Uterus (tissue), 4 donors: ENCODE data around the gene TUBB. TPM values are rescaled to one million over a fixed set of nuclear protein-coding genes. Genes with fewer than 3 reads are reported as not detected.

ENCODE experiments used
- DNase-seq, 2 donors: peaks; one replicate each; pipeline ENCODE4 v3.0.0-alpha.2; 2019 to 2020
- H3K27ac ChIP-seq, 2 donors: fragments of 200-600 bp; sonication (generic); 1 replicate in 1 of 2; 2 replicates in 1 of 2; pipeline ENCODE4 v1.5.1; 2016 to 2018
- H3K27me3 ChIP-seq, 2 donors: fragments of 200-600 bp; sonication (generic); one replicate each; pipeline ENCODE4 v1.5.1; 2018 to 2019; ENCODE audit warnings: control low read depth in 1 of 2
- H3K36me3 ChIP-seq, 2 donors: fragments of 200-600 bp; sonication (generic); one replicate each; pipeline ENCODE4 v1.5.1; 2019; ENCODE audit warnings: control low read depth in 1 of 2
- H3K4me1 ChIP-seq, 2 donors: fragments of 200-600 bp; sonication (generic); one replicate each; pipeline ENCODE4 v1.5.1; 2018 to 2019; ENCODE audit warnings: control low read depth in 1 of 2
- H3K4me3 ChIP-seq, 2 donors: fragments of 200-600 bp; sonication (generic); 1 replicate in 1 of 2; 2 replicates in 1 of 2; pipeline ENCODE4 v1.5.1; 2018 to 2019; ENCODE audit warnings: mild to moderate bottlenecking in 1 of 2
- H3K9me3 ChIP-seq, 2 donors: fragments of 200-600 bp; sonication (generic); one replicate each; pipeline ENCODE4 v1.5.1; 2019; ENCODE audit warnings: control low read depth in 1 of 2
- CTCF ChIP-seq, 4 experiments: fragments of 200-600 bp in 2 of 4; fragments of 450-650 bp in 2 of 4; sonication (generic) in 2 of 4; IDR thresholded peaks; one replicate each; pipeline ENCODE4 v1.5.1; 2016 to 2019; ENCODE audit warnings: antibody characterized with exemption in 4 of 4, mild to moderate bottlenecking in 2 of 4, moderate library complexity in 1 of 4
- POLR2A ChIP-seq, 2 donors: fragments of 450-650 bp; IDR thresholded peaks; one replicate each; pipeline ENCODE4 v1.6.1; 2016; ENCODE audit warnings: antibody characterized with exemption in 2 of 2, mild to moderate bottlenecking in 1 of 2, moderate library complexity in 1 of 2
- intact Hi-C: fragments of 100-400 bp; cut with DNase I; formaldehyde crosslinking; loops from one replicate; pipeline ENCODE4 v1.15.1; 2023; ENCODE audit warnings: low total_unique reads
- total RNA-seq, 4 donors: library from RNA; depleted of rRNA in 3 of 4; stranded (reverse); fragments of >200 nt in 3 of 4; gene quantifications; one replicate each; pipeline versions ENCODE4 v1.1.0 to v1.2.4, GENCODE V29; 2014 to 2023
- donor health status: DM: yes; HTN: yes; CAD: no.

Gene TUBB
- 100 to 1,000 TPM; 130 to 426 (median 290) TPM for total RNA-seq

GRCh38 chr6:30719791-30720737 lies at the start of gene TUBB:
Gene TUBB (plus strand): TSS chr6:30720352. CDS start chr6:30720507, 155 bp downstream.
- peak; percentile 96 to 97 for DNase-seq
- Histone ChIP-seq H3K27ac (peak within 1 kb of the TSS; percentile 91 to 97), H3K36me3 (no peaks in the 10 kb centered on the region), H3K9me3 (no peaks in the 10 kb centered on the region), H3K4me3 (peak within 1 kb of the TSS; percentile 59 to 69), H3K27me3 (no peaks in the 10 kb centered on the region), H3K4me1 (no peaks in the 10 kb centered on the region)
- peak in 2 of 4 experiments; percentile 8 to 43 for TF ChIP-seq CTCF (IDR thresholded peaks at IDR 0.05)
- TF ChIP-seq POLR2A (IDR thresholded peaks at IDR 0.05) = peak; percentile 83 to 93
- intact Hi-C loops = loop anchor here (2.0 kb wide), 1 partner anchor 33 kb away; the partner anchor contains the start of gene PPP1R18

GRCh38 chr6:30670760-30671527 lies 49.2 kb upstream of the TUBB start:
- Histone ChIP-seq H3K27ac (no peak overlapping the region), H3K4me1 (peaks cover 0 to 3% of the 10 kb centered on the region in 2 donors), H3K4me3 (no peak overlapping the region), H3K9me3 (no peaks in the 10 kb centered on the region), H3K27me3 (no peaks in the 10 kb centered on the region), H3K36me3 (no peaks in the 10 kb centered on the region)
- DNase-seq = no peak
- intact Hi-C loops = loop anchor here (5.0 to 10.0 kb wide), 2 partner anchors 44 to 214 kb away; partner anchors contain the start of genes ATAT1 and DDR1
- TF ChIP-seq CTCF (IDR thresholded peaks at IDR 0.05) = no peak
- TF ChIP-seq POLR2A (IDR thresholded peaks at IDR 0.05) = no peak

- Histone ChIP-seq H3K27ac (peak within 1 kb of the TSS; percentile 73 to 79), H3K4me3 (peak within 1 kb of the TSS; percentile 79 to 97), H3K27me3 (no peaks in the 10 kb centered on the region), H3K36me3 (no peaks in the 10 kb centered on the region), H3K9me3 (no peaks in the 10 kb centered on the region), H3K4me1 (peaks cover 0 to 3% of the 10 kb centered on the region in 2 donors)
- peak; percentile 96 to 98 for DNase-seq
- TF ChIP-seq POLR2A (IDR thresholded peaks at IDR 0.05) (peak in 1 of 2 donors; percentile 36), CTCF (IDR thresholded peaks at IDR 0.05) (peak; percentile 90 to 97 (median 92))
- intact Hi-C loops = loop anchor here (5.0 to 10.0 kb wide), 2 partner anchors 45 to 212 kb away; partner anchors contain the start of genes ATAT1 and DDR1
Observed at GRCh38 chr6:30672445-30673253, 47.5 kb upstream of the TUBB start, which contains the start of gene DHX16. Gene DHX16 (minus strand): TSS chr6:30673006. CDS start chr6:30672841, 165 bp downstream.

GRCh38 chr6:30676660-30677285 lies 43.4 kb upstream of the TUBB start:
- Histone ChIP-seq H3K27me3 (no peaks in the 10 kb centered on the region), H3K4me1 (peaks cover 2 to 16% of the 10 kb centered on the region in 2 donors), H3K36me3 (no peaks in the 10 kb centered on the region), H3K9me3 (no peaks in the 10 kb centered on the region), H3K27ac (no peak overlapping the region), H3K4me3 (no peak overlapping the region)
- DNase-seq = no peak
- intact Hi-C loops = loop anchor here (10.0 kb wide), 1 partner anchor 208 kb away; the partner anchor contains the start of gene DDR1
- TF ChIP-seq CTCF (IDR thresholded peaks at IDR 0.05) (no peak), POLR2A (IDR thresholded peaks at IDR 0.05) (no peak)
